Measurements from ENCODE around the gene OR10G7. TPM values are rescaled to one million over a fixed set of nuclear protein-coding genes. Genes with fewer than 3 reads are reported as not detected.

The OR10G7 gene
- total RNA-seq (2022) (not detected in 2 replicates), Bru-seq, nascent RNA (not detected), BruChase-seq, experiment 1, labeled RNA remaining after a 6-hour chase (not detected), BruChase-seq, experiment 2, labeled RNA remaining after a 2-hour chase (not detected)
- long read RNA-seq = 0 reads

GRCh38 chr11:124041254-124041653 lies at the start of gene OR10G7:
Gene OR10G7 (minus strand): TSS chr11:124041325. CDS start chr11:124039001, 2,324 bp downstream.
- DNase-seq = no peak
- H3K4me3 Mint-ChIP-seq (ENCODE audit: low read depth, unreplicated experiment) = no peak within 1 kb of the TSS
- H3K27ac Mint-ChIP-seq (ENCODE audit: unreplicated experiment) = no peak within 1 kb of the TSS
- TF ChIP-seq, protein P1, sequence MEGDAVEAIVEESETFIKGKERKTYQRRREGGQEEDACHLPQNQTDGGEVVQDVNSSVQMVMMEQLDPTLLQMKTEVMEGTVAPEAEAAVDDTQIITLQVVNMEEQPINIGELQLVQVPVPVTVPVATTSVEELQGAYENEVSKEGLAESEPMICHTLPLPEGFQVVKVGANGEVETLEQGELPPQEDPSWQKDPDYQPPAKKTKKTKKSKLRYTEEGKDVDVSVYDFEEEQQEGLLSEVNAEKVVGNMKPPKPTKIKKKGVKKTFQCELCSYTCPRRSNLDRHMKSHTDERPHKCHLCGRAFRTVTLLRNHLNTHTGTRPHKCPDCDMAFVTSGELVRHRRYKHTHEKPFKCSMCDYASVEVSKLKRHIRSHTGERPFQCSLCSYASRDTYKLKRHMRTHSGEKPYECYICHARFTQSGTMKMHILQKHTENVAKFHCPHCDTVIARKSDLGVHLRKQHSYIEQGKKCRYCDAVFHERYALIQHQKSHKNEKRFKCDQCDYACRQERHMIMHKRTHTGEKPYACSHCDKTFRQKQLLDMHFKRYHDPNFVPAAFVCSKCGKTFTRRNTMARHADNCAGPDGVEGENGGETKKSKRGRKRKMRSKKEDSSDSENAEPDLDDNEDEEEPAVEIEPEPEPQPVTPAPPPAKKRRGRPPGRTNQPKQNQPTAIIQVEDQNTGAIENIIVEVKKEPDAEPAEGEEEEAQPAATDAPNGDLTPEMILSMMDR (IDR thresholded peaks at IDR 0.05; ENCODE audit: unreplicated experiment) = no peak
- no peaks in the 10 kb centered on the region for H3K36me3 Mint-ChIP-seq (ENCODE audit: insufficient read depth, unreplicated experiment)
- H3K4me1 Mint-ChIP-seq (ENCODE audit: low read depth, unreplicated experiment) = no peaks in the 10 kb centered on the region
- BruUV-seq (replicated peaks) = no TSS peak
- intact Hi-C loops (cut with micrococcal nuclease; ENCODE audit: unreplicated experiment) = no loop called here
- H3K9me3 Mint-ChIP-seq (ENCODE audit: low read depth, unreplicated experiment) = peaks cover under 1% of the 10 kb centered on the region
- no peaks in the 10 kb centered on the region for H3K27me3 Mint-ChIP-seq (ENCODE audit: unreplicated experiment)
- CTCF ChIA-PET = no interaction called here

DNA sequence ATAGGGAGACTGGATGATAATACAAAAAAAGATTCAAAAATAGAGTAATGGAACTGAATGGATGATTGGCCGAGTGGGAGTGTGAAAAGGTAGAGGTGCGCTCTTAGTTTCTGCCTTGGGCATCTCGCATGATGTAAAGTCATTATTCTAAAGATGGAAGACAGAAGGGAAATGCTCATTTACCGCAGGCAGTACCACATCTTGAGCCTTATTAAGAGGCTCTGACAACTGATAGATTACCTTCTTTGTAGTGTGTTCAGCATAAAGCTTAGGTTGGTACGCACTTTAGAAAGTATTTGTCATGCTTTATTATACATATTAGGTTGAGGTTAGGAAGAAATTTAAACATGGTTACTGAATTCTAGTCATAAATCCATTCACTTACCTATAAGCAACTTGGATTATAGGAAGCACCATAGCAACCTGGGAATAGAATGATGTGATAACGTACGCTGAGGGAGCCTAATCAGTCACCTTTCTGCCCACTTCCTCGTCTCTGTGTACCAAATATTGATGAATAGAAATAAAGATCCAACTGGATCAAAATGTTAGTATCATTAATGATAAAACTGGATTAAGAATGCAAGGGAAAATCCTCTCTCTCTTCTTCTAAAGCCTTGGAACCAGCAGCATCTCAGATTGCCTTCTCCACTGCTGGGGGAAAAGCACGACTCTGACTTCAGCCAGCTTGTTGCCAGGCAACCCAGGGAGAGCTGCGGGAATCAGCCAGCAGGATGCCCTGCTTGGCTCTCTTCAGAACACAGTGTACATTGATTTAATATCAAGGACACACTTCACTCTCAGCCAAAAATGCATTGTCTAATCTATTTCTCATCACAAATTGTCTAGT lies 45.1 kb upstream of the OR10G7 start:
- DNase-seq = no peak
- peaks cover 41% of the 10 kb centered on the region for H3K27me3 Mint-ChIP-seq (ENCODE audit: unreplicated experiment)
- TF ChIP-seq, protein P1 (IDR thresholded peaks at IDR 0.05; ENCODE audit: unreplicated experiment) = no peak
- BruUV-seq (replicated peaks) = no TSS peak
- H3K4me3 Mint-ChIP-seq (ENCODE audit: low read depth, unreplicated experiment) = no peak overlapping the region
- CTCF ChIA-PET = no interaction called here
- intact Hi-C loops (cut with micrococcal nuclease; ENCODE audit: unreplicated experiment) = no loop called here
- peaks cover 2% of the 10 kb centered on the region for H3K9me3 Mint-ChIP-seq (ENCODE audit: low read depth, unreplicated experiment)
- H3K27ac Mint-ChIP-seq (ENCODE audit: unreplicated experiment) = no peak overlapping the region
- no peaks in the 10 kb centered on the region for H3K4me1 Mint-ChIP-seq (ENCODE audit: low read depth, unreplicated experiment)
- H3K36me3 Mint-ChIP-seq (ENCODE audit: insufficient read depth, unreplicated experiment) = no peaks in the 10 kb centered on the region

DNA sequence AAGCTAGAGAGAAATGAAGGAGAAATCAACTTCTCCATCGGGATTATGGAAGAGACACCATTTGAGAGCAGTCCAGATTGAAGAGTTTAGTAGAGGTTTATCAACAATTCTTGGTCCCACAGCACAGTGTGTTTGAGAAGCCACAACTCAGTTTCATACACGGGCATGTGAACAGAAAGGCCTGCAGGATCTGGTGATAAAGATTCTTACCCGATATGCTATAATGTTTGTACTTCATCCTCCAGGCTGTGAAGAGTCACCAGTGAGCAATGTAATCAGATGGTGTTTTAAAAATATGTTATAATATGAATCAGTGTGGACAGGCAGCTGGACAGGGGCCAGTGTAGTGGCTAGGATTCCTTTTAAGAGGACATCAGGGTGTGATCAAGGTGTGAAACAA lies 44.5 kb upstream of the OR10G7 start:
- DNase-seq = no peak
- no TSS peak for BruUV-seq (replicated peaks)
- CTCF ChIA-PET = no interaction called here
- TF ChIP-seq, protein P1 (IDR thresholded peaks at IDR 0.05; ENCODE audit: unreplicated experiment) = no peak
- intact Hi-C loops (cut with micrococcal nuclease; ENCODE audit: unreplicated experiment) = no loop called here
- Mint-ChIP-seq H3K4me1 (ENCODE audit: low read depth, unreplicated experiment) (no peaks in the 10 kb centered on the region), H3K4me3 (ENCODE audit: low read depth, unreplicated experiment) (no peak overlapping the region), H3K27me3 (ENCODE audit: unreplicated experiment) (peaks cover 39% of the 10 kb centered on the region), H3K36me3 (ENCODE audit: insufficient read depth, unreplicated experiment) (no peaks in the 10 kb centered on the region), H3K9me3 (ENCODE audit: low read depth, unreplicated experiment) (peaks cover 2% of the 10 kb centered on the region), H3K27ac (ENCODE audit: unreplicated experiment) (no peak overlapping the region)

DNA sequence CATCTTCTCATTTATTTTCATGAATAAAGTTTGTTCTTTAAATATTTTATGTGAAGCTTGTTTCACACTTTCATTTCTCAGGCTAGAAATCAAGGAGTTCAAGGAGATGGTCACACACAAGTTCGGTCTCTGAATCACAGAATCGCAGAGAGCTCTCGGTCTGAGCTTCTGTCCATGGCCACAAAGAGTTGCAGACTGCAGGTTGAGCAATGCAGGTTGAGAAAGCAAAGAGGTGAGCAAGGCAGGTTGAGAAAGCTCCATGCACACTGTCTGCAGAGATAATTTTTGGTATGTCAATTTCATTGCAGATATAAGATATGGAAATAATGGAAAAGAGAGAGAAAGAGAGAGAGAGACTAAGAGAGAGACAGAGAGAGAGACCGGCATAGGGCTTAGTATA lies 41.2 kb upstream of the OR10G7 start:
- Mint-ChIP-seq H3K27me3 (ENCODE audit: unreplicated experiment) (peaks cover 40% of the 10 kb centered on the region), H3K4me3 (ENCODE audit: low read depth, unreplicated experiment) (no peak overlapping the region), H3K36me3 (ENCODE audit: insufficient read depth, unreplicated experiment) (no peaks in the 10 kb centered on the region), H3K9me3 (ENCODE audit: low read depth, unreplicated experiment) (peaks cover 2% of the 10 kb centered on the region), H3K4me1 (ENCODE audit: low read depth, unreplicated experiment) (no peaks in the 10 kb centered on the region), H3K27ac (ENCODE audit: unreplicated experiment) (no peak overlapping the region)
- intact Hi-C loops (cut with micrococcal nuclease; ENCODE audit: unreplicated experiment) = no loop called here
- BruUV-seq (replicated peaks) = no TSS peak
- no peak for DNase-seq
- CTCF ChIA-PET = no interaction called here
- TF ChIP-seq, protein P1 (IDR thresholded peaks at IDR 0.05; ENCODE audit: unreplicated experiment) = no peak
